Measurements from ENCODE around the gene FAM168A.

FAM168A gene

GRCh38 chr11:73554671-73555320 lies 43.1 kb downstream of the FAM168A start:
- DNase-seq: no peak

GRCh38 chr11:73553266-73553665 lies 44.6 kb downstream of the FAM168A start:
- no peak for DNase-seq

GRCh38 chr11:73551677-73552076 lies 46.2 kb downstream of the FAM168A start:
- no peak for DNase-seq

DNA sequence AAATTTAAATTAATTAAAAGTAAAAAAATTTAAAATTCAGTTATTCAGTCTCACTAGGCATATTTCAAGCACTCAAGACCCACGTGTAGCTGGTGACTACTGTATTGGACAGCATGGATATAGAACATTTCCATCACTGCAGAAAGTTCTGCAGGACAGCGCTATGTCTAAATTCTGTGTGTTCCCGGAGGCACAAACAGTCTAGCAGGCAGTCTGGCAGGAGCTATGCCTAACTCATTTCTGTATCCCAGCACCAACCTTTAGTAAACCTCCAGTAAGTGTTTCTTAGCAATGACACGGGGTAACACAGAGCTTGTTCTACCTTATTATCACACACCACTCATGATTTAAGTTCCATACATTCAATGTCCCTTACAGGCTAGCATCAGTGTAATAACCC lies 48.5 kb downstream of the FAM168A start:
- DNase-seq: no peak

GRCh38 chr11:73547706-73548595 lies 50.0 kb downstream of the FAM168A start:
- DNase-seq: no peak

GRCh38 chr11:73542175-73542574 lies 55.7 kb downstream of the FAM168A start:
- DNase-seq: no peak

- DNase-seq: no peak
Measured at GRCh38 chr11:73539506-73540084, 58.3 kb downstream of the FAM168A start.

GRCh38 chr11:73538381-73538872 lies 59.5 kb downstream of the FAM168A start:
- DNase-seq: peak; percentile 8

DNA sequence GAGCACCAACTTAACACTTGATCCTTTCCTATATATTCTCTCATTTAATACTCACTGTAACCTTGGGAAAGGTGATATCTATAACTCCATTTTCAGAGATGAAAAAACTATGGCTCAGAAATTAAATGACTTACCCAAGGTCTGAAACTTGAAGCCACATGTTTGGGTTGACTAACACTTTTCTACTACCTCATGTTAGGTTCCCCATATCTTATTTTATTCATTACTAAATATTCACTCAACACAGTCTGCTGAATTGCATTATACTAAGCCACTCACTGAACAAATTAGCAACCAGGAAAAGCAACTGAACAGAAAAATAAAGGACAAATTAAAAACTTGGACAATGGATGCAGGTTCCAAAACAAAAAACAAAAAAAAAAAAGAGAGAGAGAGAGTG lies 59.9 kb downstream of the FAM168A start:
- DNase-seq: no peak

DNA sequence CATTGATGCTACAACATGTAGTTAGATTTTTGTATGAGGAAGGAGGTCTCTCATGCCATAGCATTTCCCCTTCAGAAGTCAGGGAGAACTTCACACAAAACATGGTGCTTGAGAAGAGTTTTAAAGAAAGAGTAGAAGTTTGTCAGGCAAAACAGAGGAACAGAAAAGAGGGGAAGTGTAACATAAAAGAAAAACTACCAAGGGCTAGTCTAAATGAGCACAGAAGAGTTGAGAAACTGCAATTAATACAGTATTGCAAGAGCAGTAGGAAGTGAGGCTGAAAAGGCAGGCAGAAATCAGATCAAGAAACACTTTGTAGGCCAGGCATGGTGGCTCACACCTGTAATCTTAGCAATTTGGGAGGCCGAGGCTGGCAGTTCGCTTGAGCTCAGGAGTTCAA lies 61.0 kb downstream of the FAM168A start:
- no peak for DNase-seq

DNA sequence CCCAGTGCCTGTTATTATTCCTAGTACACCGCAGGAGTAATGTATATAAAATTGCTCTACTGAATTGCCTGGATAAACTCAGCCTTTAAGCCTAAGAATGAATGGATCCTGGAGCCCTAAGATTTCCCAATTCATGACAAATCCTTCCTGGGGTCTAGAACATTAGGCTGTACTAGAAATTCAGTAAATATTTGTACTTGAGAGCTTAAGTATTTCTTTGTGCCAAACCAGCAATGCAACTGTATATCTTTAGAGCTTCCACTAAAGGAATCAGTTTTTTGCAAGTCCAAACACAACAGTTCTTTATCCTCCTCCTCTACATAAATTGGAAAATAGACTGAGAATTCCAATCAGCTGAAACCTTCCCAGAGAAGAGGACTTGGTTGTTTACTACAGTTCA lies 65.6 kb downstream of the FAM168A start:
- DNase-seq: no peak

DNA sequence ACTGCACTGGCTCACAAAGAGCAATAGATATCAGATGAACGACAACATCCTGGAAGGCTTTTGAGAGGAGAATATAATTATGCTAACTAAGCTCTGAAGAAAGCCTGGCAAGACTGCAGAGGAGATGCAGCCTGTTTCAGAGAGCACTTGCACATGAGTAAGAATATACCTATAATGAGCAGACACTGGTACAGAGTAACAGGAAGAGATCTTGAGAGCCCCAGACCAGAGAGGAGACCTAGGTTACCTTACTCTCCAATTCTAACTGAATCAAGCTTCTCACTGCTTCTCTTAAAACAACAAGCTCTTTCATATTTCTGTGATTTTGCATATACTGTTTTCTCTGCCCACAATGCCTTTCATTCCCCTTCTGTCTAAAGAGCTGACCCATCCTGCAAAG lies 66.5 kb downstream of the FAM168A start:
- DNase-seq: no peak

GRCh38 chr11:73530109-73530508 lies 67.8 kb downstream of the FAM168A start:
- DNase-seq: no peak

DNA sequence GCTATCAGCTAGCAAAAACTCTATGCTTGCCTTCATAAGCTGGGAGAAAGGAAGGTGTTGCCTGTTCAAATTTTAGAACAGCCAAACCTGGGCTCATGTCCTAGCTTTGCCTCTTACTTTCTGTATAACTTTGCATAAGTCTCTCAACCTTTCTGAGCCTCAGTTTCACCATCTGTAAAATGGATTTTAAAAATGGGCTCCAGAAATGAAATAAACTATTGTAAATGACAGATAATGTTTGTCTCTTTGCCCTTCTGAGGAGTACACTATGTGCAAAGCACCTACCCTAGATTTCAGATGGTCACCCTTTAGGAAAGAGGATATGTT lies 68.7 kb downstream of the FAM168A start:
- DNase-seq: no peak

DNA sequence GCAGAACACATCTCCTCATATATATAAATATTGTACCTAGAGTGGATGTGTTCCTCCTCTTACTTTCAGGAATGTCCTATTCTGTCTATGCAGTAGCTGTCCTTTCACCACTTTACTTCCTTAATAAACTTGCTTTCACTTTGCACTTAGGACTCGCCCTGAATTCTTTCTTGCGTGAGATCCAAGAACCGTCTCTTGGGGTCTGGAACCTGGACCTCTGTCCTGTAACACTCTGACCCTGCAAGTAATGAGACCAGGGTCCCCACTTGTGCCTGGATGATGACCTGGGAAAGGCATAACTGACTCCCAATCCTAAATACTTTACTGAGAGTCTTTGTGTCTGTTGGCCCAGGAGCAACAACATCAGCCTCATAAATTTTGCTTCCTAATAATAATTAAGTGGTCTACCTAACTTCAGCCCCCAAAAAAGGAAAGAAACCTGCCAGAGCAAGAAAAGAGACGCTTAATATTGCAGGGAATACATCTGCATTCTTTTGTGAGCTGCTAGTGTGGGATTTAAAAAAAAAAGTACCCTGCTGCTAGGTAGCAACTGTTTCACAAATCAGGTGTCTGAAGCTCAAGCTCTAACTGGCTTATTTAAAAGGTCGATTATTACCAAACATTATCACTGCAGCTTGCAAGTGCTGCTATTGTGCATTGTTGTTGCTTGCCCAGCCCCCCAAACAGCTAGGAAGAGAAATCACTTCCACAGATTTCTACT lies 69.3 kb downstream of the FAM168A start:
- DNase-seq: no peak

DNA sequence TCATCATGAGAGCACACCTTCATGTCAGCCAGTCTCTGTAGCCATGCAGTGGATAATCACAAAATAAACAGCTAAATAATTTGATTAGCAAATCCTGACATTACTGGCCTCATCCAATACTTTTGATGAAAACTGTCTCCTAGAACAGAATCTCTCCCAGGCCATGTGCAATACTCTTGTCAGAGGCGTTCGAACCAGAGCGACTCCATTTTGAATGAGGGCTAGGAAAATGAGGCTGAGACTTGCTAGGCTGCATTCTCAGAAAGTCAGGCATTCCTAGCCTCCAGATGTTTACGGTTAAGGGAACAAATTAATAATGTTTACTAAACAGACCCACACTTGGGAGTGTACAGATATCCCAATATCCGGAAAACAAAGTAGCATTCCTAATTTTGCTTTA lies 69.9 kb downstream of the FAM168A start:
- no peak for DNase-seq

DNA sequence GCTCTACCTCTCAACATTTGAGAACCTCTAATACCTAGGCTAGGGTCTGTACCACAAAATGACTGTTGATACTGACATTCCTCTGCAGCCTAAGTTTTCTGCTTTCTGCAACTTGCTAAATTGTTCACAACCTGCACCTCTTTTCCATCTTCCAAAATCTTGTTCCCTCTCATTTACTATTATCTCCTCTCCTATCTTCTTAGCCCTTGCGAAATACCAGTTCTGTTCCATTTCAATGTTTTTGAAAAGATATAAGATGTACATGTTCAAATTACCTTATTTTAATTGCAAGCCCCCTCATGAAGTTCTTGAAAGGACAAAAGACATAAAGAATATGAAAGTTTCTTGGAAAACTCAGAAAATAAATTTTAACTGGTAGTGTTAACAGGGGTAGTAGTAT lies 72.3 kb downstream of the FAM168A start:
- no peak for DNase-seq

DNA sequence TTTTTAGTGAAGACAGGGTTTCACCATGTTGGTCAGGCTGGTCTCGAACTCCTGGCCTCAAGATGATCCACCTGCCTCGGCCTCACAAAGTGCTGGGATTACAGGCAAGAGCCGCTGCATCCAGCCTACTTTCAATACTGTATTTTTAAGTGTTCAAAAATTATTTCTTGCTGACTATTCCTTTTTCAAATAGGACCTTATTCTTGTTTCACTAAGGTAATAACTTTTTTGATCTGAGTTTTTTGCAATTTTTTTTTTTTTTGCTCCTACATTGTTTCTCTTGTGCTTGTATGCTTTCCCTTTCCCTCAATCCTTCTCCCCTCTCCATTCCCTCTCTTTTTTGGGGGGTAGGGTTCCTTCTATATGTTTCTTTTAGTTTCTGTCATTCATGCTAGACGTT lies 73.1 kb downstream of the FAM168A start:
- no peak for DNase-seq

GRCh38 chr11:73521621-73522020 lies 76.3 kb downstream of the FAM168A start:
- no peak for DNase-seq

- no peak for DNase-seq
Measured at GRCh38 chr11:73520353-73521061, 77.4 kb downstream of the FAM168A start.

DNA sequence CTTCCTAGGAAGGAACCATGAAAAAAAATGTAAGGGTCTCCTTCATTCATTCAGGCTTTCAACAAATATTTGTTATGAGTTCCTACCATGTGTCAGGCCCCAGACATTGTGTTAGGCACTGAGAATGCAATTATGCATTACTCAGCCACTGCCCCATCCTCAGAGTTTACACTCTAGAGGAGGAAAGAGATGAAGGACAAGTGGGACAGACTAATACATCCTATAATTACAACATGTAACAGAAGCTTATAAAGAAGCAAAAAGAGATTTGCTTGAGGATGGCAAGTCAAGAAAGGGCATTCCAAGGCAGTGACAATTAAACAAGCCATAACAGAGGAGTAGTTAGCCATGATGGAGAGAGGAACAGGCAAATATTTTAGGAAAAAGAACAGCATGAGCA lies 78.6 kb downstream of the FAM168A start:
- DNase-seq: no peak

DNA sequence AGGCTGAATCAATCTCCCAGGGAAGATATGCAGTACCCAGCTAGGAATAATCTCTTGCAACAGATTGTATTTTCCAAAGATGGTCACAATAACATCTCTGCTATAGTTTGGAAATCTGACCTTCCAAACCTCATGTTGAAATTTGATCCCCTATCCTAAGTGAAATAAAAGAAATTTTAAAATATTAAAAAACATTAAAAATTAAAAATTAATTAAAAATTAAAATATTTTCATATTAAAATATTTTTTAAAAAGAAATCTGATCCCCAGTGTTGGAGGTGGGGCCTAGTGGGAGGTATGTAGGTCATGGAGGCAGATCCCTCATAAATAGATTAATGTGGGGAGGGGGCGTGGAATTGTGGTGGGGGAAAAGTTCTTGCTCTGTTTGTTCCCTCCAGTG lies 79.7 kb downstream of the FAM168A start:
- DNase-seq: no peak

DNA sequence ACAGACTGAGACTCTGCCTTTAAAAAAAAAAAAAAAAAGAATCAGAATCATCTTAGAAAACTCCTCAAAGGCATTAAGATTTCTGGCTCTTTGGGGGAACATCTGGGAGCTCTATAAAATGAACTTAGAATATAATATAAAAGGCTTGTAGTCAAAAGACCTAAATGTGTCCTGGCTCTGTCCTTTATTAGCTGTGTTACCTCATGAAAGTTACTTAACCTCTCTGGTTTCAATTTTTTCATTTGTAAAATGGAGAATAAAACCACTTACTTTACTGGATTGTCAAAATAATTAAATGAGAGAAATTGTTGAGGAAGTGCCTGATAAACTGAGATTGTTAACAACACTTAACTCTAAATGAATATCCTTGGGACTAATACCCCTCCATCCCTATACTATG lies 81.8 kb downstream of the FAM168A start:
- no peak for DNase-seq
